Measurements from ENCODE around the gene BFSP2. TPM values are rescaled to one million over a fixed set of nuclear protein-coding genes. Genes with fewer than 3 reads are reported as not detected.
A peak's percentile ranks its signal among the peaks of the same experiment; 100 is the strongest.

The BFSP2 gene
- total RNA-seq, 3 donors from 2014 or later, result not detected

DNA sequence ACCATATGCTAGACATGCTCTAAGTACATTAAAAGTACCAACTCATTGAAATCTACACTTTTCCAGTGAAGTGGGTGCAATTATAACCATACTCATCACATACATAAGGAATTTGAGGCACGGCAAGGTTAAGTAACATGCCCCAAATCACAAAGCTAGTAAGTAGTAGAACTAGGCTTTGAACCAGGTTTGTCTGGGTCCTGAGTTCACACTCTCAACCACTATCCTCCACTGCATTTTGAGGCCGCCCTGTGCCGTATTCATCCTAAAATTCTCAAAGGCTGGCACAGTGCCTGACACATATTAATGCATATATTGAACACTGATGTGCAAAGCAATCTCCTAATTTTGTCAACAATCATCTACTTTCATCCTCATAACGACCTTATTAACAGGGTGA lies 104.9 kb downstream of the BFSP2 start:
- Histone ChIP-seq H3K36me3 (ENCODE audit: low read depth) (no peaks in the 10 kb centered on the region), H3K4me3 (no peak overlapping the region), H3K4me1 (ENCODE audit: low read depth) (peaks cover 3% of the 10 kb centered on the region), H3K9me3 (no peaks in the 10 kb centered on the region)
- intact Hi-C loops (cut with DNase I, micrococcal nuclease), result no loop called here
- TF ChIP-seq, protein P1, sequence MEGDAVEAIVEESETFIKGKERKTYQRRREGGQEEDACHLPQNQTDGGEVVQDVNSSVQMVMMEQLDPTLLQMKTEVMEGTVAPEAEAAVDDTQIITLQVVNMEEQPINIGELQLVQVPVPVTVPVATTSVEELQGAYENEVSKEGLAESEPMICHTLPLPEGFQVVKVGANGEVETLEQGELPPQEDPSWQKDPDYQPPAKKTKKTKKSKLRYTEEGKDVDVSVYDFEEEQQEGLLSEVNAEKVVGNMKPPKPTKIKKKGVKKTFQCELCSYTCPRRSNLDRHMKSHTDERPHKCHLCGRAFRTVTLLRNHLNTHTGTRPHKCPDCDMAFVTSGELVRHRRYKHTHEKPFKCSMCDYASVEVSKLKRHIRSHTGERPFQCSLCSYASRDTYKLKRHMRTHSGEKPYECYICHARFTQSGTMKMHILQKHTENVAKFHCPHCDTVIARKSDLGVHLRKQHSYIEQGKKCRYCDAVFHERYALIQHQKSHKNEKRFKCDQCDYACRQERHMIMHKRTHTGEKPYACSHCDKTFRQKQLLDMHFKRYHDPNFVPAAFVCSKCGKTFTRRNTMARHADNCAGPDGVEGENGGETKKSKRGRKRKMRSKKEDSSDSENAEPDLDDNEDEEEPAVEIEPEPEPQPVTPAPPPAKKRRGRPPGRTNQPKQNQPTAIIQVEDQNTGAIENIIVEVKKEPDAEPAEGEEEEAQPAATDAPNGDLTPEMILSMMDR (IDR thresholded peaks at IDR 0.05), result no peak
- no peak for DNase-seq
- no peak for ATAC-seq

DNA sequence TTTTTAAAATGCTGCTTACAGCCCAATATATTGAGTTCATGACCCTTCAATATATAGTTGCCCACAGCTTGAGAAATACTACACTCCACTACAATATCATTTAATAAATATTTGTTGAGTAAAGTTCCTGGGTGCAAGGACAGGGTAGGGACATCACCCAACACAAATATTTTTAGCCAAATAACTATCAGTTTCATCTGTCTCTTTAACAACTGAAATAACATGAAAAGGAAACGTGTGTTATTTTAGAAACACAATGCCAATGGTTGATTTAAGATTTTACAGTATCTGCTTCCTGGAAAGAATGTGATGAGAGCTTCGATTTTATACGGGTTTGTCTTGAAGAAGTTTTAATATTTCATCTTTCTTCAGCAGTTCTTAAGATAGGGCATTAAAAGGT lies 106.0 kb downstream of the BFSP2 start:
- intact Hi-C loops (cut with DNase I, micrococcal nuclease), result no loop called here
- ATAC-seq (no peak), DNase-seq (no peak)
- Histone ChIP-seq H3K36me3 (ENCODE audit: low read depth) (no peaks in the 10 kb centered on the region), H3K9me3 (no peaks in the 10 kb centered on the region), H3K4me1 (ENCODE audit: low read depth) (peaks cover 3% of the 10 kb centered on the region), H3K4me3 (no peak overlapping the region)
- TF ChIP-seq, protein P1 (IDR thresholded peaks at IDR 0.05), result no peak

DNA sequence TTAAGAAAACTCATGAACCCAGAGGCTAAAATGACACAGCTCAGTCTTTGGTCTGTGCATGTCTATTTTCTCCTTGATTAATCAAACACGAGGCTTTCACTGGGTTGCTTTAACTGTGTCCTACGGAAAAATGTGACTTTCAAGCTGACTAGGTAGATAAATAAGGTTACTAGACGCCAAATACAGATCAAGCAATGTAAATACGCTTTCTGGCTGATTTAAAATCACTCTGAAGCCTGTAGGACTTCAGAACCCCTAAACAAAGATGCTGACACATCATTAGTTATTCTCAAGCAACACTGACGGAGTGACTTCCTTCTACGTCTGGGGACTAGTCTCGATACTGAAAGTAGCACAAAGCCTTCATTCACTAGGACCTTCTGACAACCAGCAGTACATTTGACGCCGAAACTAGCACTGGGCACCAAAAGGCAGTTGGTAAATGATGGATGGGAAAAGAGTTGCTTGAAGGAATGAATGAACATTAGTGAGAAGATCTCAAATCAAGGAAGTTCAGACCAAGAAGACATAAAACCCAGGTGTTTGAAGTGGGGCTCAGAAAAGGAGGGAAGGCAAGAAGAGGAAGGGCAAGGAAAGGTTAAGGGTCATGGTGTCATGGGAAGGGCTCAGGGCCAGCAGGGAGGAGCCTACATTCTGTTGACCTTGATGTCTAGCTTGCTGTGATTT lies 106.5 kb downstream of the BFSP2 start:
- intact Hi-C loops (cut with DNase I, micrococcal nuclease), result no loop called here
- no peaks in the 10 kb centered on the region for H3K9me3 ChIP-seq
- peaks cover 3% of the 10 kb centered on the region for H3K4me1 ChIP-seq (ENCODE audit: low read depth)
- ATAC-seq (peak; percentile 89), DNase-seq (no peak)
- no peaks in the 10 kb centered on the region for H3K36me3 ChIP-seq (ENCODE audit: low read depth)
- TF ChIP-seq, protein P1 (IDR thresholded peaks at IDR 0.05), result no peak
- no peak overlapping the region for H3K4me3 ChIP-seq

DNA sequence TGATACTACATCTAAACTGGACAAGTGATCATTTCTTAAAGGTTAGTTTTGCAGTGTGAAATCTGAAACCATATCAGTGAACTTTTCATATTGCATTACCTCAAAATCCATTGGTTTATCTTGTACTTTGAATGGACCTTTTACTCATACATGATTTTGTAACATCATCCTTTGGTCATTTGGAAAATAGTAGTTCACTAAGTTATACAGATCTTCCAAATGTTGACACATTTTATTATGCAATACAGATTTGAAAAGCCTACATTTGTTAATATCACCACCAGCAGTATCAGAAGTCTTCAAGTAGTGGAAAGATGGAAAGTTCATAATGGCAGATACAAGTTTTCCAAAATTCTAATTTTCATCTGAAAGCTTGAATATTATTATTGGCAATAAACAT lies 109.6 kb downstream of the BFSP2 start:
- Histone ChIP-seq H3K36me3 (ENCODE audit: low read depth) (no peaks in the 10 kb centered on the region), H3K4me1 (ENCODE audit: low read depth) (peaks cover 3% of the 10 kb centered on the region), H3K4me3 (no peak overlapping the region), H3K9me3 (no peaks in the 10 kb centered on the region)
- intact Hi-C loops (cut with DNase I, micrococcal nuclease), result no loop called here
- ATAC-seq (no peak), DNase-seq (no peak)
- TF ChIP-seq, protein P1 (IDR thresholded peaks at IDR 0.05), result no peak

DNA sequence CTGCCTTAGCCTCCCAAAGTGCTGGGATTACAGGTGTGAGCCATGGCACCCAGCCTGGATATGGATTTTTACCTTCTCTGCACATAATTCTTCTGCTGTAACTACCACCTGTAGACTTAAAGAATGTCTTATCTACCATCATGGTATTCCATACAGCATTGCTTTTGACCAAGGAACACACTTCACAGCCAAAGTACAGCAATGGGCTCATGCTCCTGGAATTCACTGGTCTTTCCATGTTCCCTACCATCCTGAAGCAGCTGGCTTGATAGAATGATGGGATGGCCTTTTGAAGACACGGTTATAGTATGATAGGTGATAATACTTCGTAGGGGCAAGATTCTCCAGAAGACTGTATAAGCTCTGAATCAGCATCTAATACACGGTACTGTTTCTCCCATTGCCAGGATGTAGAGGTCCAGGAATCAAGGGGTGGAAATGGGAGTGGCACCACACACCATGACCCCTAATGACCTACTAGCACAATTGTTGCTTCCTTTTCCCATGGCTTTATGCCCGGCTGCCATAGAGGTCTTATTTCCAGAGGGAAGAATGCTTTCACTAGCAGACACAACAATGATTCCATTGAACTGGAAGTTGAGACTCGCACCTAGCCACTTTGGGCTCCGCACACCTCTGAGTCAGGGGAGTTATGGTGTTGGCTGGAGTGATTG lies 112.7 kb downstream of the BFSP2 start:
- Histone ChIP-seq H3K9me3 (no peaks in the 10 kb centered on the region), H3K4me3 (no peak overlapping the region), H3K36me3 (ENCODE audit: low read depth) (no peaks in the 10 kb centered on the region), H3K4me1 (ENCODE audit: low read depth) (no peaks in the 10 kb centered on the region)
- ATAC-seq, result no peak
- TF ChIP-seq, protein P1 (IDR thresholded peaks at IDR 0.05), result no peak
- intact Hi-C loops (cut with DNase I, micrococcal nuclease), result no loop called here
- DNase-seq, result no peak

Measured in mucosa of descending colon (tissue), 3 donors.